Esophagus muscularis mucosa (tissue), 4 donors: Measurements from ENCODE around the gene RBM44.

Experiments
- EP300 ChIP-seq: sonication (generic); formaldehyde crosslinking; IDR thresholded peaks from one replicate; pipeline ENCODE4 v1.6.1; 2017; ENCODE audit warnings: antibody characterized with exemption
- POLR2A ChIP-seq: fragments of 450-650 bp; IDR thresholded peaks from one replicate; pipeline ENCODE4 v1.6.1; 2017; ENCODE audit warnings: antibody characterized with exemption, moderate library complexity, mild to moderate bottlenecking, low read depth
- POLR2AphosphoS5 ChIP-seq, 2 donors: sonication (generic); formaldehyde crosslinking; IDR thresholded peaks; one replicate each; pipeline ENCODE4 v1.6.1; 2017; ENCODE audit warnings: antibody characterized with exemption in 2 of 2
- TF ChIP-seq, protein P1 (sequence below), 3 experiments: fragments of 200-600 bp in 2 of 3; fragments of 450-650 bp in 1 of 3; sonication (generic) in 2 of 3; IDR thresholded peaks; one replicate each; pipeline ENCODE4 v1.5.1; 2017 to 2019; ENCODE audit warnings: antibody characterized with exemption in 3 of 3, mild to moderate bottlenecking in 2 of 3, moderate library complexity in 1 of 3

DNA sequence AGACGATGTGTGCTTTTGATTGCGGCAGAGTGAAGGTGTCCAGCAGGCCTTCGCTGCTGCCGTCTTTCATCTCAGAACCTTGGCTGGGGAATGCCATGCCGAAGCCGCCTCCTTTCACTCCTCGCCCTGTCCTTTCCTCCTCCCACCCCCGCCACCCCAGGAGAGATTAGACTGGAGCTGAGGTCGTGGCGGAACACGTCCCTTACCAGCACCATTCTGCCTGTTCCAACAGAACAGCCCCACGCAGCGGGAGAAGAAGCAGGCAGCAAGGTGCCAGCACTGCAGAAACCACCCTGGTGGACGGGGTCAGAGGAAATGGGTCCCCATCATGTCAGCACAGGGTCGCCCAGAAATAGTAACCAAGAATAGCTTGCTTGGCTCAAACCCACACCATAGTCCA, 24.8 kb upstream of the RBM44 start:
- TF ChIP-seq POLR2A (no peak), EP300 (no peak), POLR2AphosphoS5 (IDR thresholded peaks at IDR 0.05) (no peak)
- TF ChIP-seq, protein P1, sequence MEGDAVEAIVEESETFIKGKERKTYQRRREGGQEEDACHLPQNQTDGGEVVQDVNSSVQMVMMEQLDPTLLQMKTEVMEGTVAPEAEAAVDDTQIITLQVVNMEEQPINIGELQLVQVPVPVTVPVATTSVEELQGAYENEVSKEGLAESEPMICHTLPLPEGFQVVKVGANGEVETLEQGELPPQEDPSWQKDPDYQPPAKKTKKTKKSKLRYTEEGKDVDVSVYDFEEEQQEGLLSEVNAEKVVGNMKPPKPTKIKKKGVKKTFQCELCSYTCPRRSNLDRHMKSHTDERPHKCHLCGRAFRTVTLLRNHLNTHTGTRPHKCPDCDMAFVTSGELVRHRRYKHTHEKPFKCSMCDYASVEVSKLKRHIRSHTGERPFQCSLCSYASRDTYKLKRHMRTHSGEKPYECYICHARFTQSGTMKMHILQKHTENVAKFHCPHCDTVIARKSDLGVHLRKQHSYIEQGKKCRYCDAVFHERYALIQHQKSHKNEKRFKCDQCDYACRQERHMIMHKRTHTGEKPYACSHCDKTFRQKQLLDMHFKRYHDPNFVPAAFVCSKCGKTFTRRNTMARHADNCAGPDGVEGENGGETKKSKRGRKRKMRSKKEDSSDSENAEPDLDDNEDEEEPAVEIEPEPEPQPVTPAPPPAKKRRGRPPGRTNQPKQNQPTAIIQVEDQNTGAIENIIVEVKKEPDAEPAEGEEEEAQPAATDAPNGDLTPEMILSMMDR (IDR thresholded peaks at IDR 0.05): no peak
